MG63 (cell line): Measurements from ENCODE around the gene TMEM108. TPM values are rescaled to one million over a fixed set of nuclear protein-coding genes. Genes with fewer than 3 reads are reported as not detected.

ENCODE experiments used
- DNase-seq: peaks from one replicate; pipeline ENCODE4 v3.0.0-alpha.2; 2020
- H3K27me3 ChIP-seq: fragments of 250-450 bp; sonication (Bioruptor Pico); 2 replicates; pipeline ENCODE4 v1.5.1; 2020; ENCODE audit warnings: mild to moderate bottlenecking, moderate library complexity
- H3K36me3 ChIP-seq: fragments of 250-450 bp; sonication (Bioruptor Pico); 2 replicates; pipeline ENCODE4 v1.5.1; 2020; ENCODE audit warnings: mild to moderate bottlenecking, moderate library complexity
- H3K4me3 ChIP-seq: fragments of 250-450 bp; sonication (Bioruptor Pico); 2 replicates; pipeline ENCODE4 v1.5.1; 2020; ENCODE audit warnings: mild to moderate bottlenecking, moderate library complexity
- H3K9me3 ChIP-seq: fragments of 250-450 bp; sonication (Bioruptor Pico); 2 replicates; pipeline ENCODE4 v1.5.1; 2020; ENCODE audit warnings: mild to moderate bottlenecking, moderate library complexity
- total RNA-seq: library from RNA; depleted of rRNA; stranded (reverse); fragments of >200 nt; shearing (Covaris generic); gene quantifications from 2 replicates; pipeline ENCODE4 v1.2.3, GENCODE V29; 2014; ENCODE audit warnings: low replicate concordance

Gene TMEM108
- total RNA-seq, 1 experiment from 2014 or later: 0.79 TPM

- no peak for DNase-seq
These were observed 89.2 kb downstream of the TMEM108 start for GRCh38 chr3:133127381-133127780.

DNA sequence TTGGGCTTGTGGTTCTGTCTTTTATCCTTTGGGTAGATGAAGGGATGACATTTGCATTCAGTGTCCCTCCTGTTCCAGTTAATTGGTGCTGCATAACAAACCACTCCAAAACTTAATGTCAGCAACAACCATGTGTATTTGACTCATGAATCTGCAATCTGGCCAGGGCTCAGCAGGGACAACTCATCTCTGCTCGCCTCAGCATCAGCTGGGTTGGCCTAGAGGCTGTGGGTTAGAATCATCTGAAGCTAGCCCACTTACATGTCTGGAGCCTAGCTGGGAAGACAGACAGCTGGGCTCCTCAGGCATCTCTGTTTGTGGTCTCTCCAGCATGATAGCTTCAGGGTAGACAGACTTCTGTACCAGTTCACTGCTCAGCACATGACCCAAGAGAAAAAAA is 92.0 kb downstream of the TMEM108 start:
- no peak overlapping the region for H3K4me3 ChIP-seq
- no peaks in the 10 kb centered on the region for H3K9me3 ChIP-seq
- DNase-seq: peak; percentile 37
- H3K36me3 ChIP-seq: no peaks in the 10 kb centered on the region
- H3K27me3 ChIP-seq: no peaks in the 10 kb centered on the region

More at GRCh38 chr3:133127381-133127780, 89.2 kb downstream of the TMEM108 start:
- Histone ChIP-seq H3K36me3 (no peaks in the 10 kb centered on the region), H3K9me3 (no peaks in the 10 kb centered on the region), H3K4me3 (no peak overlapping the region), H3K27me3 (no peaks in the 10 kb centered on the region; the same call in 1 of the 2 replicates)

DNA sequence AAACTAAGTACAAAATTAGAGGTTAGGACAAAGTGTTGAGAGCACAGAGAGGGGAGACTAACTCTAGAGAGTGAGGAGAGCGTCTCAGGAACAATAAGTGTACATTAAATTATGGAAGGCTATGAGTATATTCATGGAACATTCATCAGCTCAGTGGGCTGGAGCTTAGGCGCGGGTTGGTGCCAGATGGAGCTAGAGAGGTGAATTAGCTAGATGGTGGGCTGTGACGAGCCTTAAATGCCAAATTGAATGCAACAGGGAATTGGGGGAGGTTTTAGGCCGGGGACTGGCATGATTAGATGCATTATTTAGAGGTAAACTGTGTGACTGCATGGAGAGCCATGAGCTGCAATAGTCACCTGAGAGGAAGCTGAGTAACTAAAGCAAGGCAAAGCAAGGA is 97.1 kb downstream of the TMEM108 start:
- H3K36me3 ChIP-seq: no peaks in the 10 kb centered on the region
- H3K27me3 ChIP-seq: no peaks in the 10 kb centered on the region
- no peak overlapping the region for H3K4me3 ChIP-seq
- H3K9me3 ChIP-seq: no peaks in the 10 kb centered on the region
- DNase-seq: no peak

- Histone ChIP-seq H3K9me3 (no peaks in the 10 kb centered on the region), H3K36me3 (no peaks in the 10 kb centered on the region), H3K27me3 (no peaks in the 10 kb centered on the region), H3K4me3 (no peak overlapping the region)
- no peak for DNase-seq
These were observed 98.2 kb downstream of the TMEM108 start for GRCh38 chr3:133136114-133137041.

DNA sequence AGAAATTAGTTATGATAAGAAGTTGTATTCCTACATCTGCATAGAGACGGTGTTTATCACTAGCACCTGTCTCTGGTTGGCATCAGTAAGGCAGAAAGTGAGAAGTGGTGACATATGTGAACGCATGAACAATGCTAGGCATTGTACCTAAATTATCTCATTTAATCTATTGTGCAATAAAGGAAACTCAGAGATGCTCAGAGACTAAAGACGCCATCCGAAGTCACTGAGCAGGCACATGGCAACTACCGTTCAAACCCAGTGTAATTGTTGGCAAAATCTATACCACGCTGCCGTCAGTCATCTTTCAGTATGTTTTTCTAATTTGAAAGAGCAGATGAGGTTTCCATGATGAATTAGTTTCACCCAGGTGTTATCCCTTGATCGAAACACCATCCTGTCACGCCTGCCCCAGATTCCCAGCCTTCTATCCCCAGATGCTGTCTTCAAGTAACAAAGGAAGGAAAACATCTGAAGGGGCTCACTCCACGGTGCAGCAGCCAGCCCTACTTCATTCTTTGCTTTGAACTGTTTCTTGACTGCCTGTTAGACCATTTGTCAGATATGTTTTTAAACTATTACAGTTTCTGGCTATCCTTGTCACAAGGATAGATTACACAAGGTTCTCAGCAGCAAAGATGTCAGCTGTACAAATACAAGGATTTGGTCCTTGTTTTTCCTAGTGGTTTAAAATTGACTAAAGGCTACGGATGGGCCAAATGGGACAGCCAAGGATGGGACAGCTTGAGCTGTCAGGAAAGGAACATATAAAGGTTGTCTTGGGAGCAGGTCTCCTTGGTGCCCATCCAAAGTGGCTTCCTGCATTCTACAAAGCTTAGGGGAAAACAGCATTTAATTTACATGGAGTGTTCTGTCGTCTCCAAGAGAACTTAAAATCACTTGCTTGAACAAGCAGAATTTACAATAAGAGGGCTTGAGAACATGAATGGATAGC is 99.1 kb downstream of the TMEM108 start:
- no peaks in the 10 kb centered on the region for H3K27me3 ChIP-seq
- no peak overlapping the region for H3K4me3 ChIP-seq
- H3K9me3 ChIP-seq: no peaks in the 10 kb centered on the region
- H3K36me3 ChIP-seq: no peaks in the 10 kb centered on the region
- DNase-seq: no peak

DNA sequence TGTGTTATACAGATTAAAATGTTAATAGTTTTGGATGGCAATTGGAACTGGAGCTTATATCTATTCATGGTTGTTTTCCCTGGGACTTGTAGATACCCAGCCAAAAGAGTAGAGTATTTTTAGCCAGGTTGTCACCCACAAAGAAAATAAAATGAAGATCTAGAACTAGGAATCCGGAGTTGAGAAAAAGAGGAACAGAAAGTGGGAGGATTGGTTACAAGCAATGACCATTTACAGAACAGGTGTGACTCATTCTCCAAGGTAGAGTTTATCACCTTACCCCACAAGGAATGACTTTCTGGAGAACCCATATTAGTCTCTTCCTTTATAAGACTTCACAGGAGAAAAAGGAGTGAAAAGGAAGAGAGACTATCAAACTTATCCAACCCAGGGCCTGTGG is 99.8 kb downstream of the TMEM108 start:
- no peak for DNase-seq
- no peaks in the 10 kb centered on the region for H3K9me3 ChIP-seq
- H3K4me3 ChIP-seq: no peak overlapping the region
- H3K36me3 ChIP-seq: no peaks in the 10 kb centered on the region
- no peaks in the 10 kb centered on the region for H3K27me3 ChIP-seq

DNA sequence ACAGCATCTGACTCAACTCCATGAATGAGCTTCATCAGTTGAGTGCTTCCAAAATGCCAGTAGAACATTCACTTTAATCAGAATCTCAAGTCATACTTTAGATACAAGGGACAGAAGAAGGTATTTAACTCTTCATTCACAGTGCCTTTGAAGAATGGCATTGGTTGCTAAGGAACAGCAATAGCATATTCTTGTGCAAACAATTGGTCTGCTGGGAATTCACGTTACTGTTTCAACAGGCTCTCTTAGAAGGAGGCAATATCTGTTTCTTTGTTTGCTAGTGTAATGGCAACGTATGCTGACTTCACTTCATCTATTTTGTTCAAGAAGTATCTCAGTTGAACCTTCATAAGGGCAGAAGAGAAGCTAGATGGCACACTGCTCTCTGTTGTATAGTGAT is 113.9 kb downstream of the TMEM108 start:
- no peak overlapping the region for H3K4me3 ChIP-seq
- peaks cover 5% of the 10 kb centered on the region; the same call in 1 of the 2 replicates for H3K9me3 ChIP-seq
- no peaks in the 10 kb centered on the region for H3K36me3 ChIP-seq
- DNase-seq: no peak
- peaks cover 8% of the 10 kb centered on the region for H3K27me3 ChIP-seq

- no peak for DNase-seq
- H3K36me3 ChIP-seq: no peaks in the 10 kb centered on the region
- peaks cover under 1% of the 10 kb centered on the region; the same call in 1 of the 2 replicates for H3K27me3 ChIP-seq
- no peak overlapping the region for H3K4me3 ChIP-seq
- 0 out of 2 replicates have a peak, but pooled peaks cover under 1% of the 10 kb centered on the region for H3K9me3 ChIP-seq
These were observed 114.6 kb downstream of the TMEM108 start for GRCh38 chr3:133152681-133153220.

DNA sequence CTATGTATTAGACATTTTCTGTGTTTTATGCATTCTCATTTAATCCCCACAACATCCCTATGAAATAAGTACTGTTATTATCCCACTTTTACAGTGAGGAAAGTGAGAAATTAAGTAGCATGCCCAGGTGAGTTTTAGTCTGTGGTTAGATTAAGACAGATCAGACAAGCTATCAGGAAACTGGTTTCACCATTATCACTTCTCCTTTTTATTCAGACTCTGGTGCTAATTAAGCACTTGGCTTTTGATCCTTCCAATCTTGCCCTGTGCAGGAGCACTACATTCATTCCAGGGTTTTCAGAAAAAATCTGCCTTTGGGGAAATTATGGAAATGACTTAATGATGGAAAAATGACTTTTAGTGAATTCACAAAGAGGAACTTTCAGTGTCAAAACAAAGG is 115.2 kb downstream of the TMEM108 start:
- Histone ChIP-seq H3K27me3 (no peaks in the 10 kb centered on the region; the same call in 1 of the 2 replicates), H3K9me3 (no peaks in the 10 kb centered on the region), H3K4me3 (no peak overlapping the region)

GRCh38 chr3:133157716-133158115 is 119.5 kb downstream of the TMEM108 start:
- H3K4me3 ChIP-seq: no peak overlapping the region
- no peak for DNase-seq
- no peaks in the 10 kb centered on the region for H3K36me3 ChIP-seq
- no peaks in the 10 kb centered on the region for H3K9me3 ChIP-seq
- H3K27me3 ChIP-seq: no peaks in the 10 kb centered on the region; the same call in 1 of the 2 replicates

More for the DNA sequence above, 115.2 kb downstream of the TMEM108 start:
- no peak for DNase-seq
- no peaks in the 10 kb centered on the region for H3K36me3 ChIP-seq

GRCh38 chr3:133158686-133159085 is 120.5 kb downstream of the TMEM108 start:
- H3K4me3 ChIP-seq: no peak overlapping the region
- H3K36me3 ChIP-seq: no peaks in the 10 kb centered on the region

DNA sequence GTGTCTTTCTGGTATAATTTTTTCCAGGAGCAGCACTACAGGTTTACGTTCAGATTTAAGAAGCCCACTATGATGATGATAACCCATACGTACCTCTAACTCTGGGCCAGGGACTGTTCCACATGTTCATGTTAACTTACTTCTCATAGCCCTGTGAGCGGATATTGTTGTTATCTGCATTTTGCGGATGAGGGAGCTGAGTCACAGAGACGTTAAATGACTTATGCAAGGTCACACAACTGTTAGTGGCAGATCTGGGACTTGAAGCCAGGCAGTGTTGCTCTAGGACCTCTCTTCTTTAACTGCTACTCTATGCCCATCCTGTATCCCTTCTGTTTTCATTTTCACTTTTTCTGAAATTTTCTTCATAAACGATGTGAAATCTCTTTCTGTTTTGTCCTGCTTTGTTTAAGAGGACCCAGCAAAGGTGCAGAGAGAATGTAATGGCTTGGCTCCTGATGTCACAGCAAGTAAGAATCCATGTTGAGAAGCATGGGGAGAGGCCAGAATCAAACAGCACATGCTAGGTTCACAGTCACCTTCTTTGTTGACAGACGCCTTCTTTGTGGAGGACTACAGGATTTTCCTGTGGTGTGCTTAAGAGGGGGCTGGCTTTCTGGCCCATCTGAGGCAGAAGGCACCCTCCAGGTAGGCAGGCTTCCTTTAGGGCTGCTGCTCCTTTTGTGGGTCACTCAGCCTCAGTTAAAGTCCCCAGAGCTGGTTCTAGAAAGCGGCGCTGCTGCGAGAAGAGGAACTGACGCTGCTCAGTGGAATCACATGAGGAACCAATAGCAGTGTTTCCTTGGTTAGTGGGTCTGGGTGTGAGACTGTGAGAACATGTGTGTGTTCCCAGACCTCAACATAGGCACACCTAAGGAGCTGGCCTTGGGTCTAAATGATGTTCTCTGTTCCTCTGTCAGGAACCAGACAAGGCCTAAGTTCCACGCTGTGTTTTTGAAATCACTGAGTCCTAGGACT is 121.6 kb downstream of the TMEM108 start:
- no peak for DNase-seq
- H3K4me3 ChIP-seq: no peak overlapping the region
- no peaks in the 10 kb centered on the region for H3K9me3 ChIP-seq
- H3K27me3 ChIP-seq: no peaks in the 10 kb centered on the region; the same call in 1 of the 2 replicates
- no peaks in the 10 kb centered on the region for H3K36me3 ChIP-seq

More at GRCh38 chr3:133158686-133159085, 120.5 kb downstream of the TMEM108 start:
- Histone ChIP-seq H3K27me3 (no peaks in the 10 kb centered on the region; the same call in 1 of the 2 replicates), H3K9me3 (no peaks in the 10 kb centered on the region)
- no peak for DNase-seq

DNA sequence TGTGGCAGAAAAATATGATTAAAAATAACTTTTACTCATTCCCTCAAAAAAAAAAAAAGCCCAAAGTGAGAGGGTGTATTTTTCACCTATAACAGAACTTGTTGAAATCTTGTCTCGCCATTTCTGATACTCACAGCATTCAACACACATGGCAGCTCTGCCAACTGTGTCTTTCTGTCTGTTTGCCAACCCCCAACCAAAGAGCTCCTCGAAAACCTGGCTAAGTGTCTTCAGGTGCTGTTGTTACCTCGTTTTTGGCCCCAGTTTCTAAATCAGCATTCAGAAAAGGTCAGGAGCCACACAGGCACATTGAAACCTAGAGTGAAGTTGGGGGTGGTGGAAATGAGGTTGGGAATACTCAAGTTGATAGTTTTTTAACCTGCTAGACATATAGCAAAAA is 123.5 kb downstream of the TMEM108 start:
- no peak for DNase-seq
- H3K4me3 ChIP-seq: no peak overlapping the region
- no peaks in the 10 kb centered on the region; the same call in 1 of the 2 replicates for H3K27me3 ChIP-seq
- H3K36me3 ChIP-seq: no peaks in the 10 kb centered on the region
- H3K9me3 ChIP-seq: no peaks in the 10 kb centered on the region

DNA sequence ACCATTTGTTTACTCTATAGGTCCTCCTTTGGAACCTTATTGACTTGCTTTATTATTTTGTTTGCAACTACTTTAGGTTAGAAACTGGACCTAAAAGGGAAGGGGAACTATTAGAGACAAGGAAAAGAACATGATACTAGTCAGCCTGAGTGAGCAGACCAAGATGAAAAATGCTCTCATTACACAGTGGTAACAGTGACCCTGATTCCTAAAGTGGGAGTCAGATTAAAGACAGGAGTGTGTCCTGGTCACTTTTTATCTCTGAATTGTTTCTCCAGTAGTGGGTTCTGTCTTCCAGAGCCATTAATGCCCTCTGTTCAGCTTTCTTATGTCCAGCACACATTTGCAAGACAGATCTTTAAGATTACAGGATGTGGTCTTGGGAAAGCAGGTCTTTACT is 124.1 kb downstream of the TMEM108 start:
- H3K4me3 ChIP-seq: no peak overlapping the region
- no peaks in the 10 kb centered on the region; the same call in 1 of the 2 replicates for H3K27me3 ChIP-seq
- H3K9me3 ChIP-seq: no peaks in the 10 kb centered on the region
- no peaks in the 10 kb centered on the region for H3K36me3 ChIP-seq
- no peak for DNase-seq

GRCh38 chr3:133162670-133163305 is 124.6 kb downstream of the TMEM108 start:
- DNase-seq: no peak
- H3K27me3 ChIP-seq: no peaks in the 10 kb centered on the region; the same call in 1 of the 2 replicates
- no peaks in the 10 kb centered on the region for H3K9me3 ChIP-seq
- no peaks in the 10 kb centered on the region for H3K36me3 ChIP-seq
- H3K4me3 ChIP-seq: no peak overlapping the region
